ENCODE results near the gene ATP6V1B1. TPM values are rescaled to one million over a fixed set of nuclear protein-coding genes. Genes with fewer than 3 reads are reported as not detected.

Gene ATP6V1B1
- total RNA-seq, 1 donor = 0.09 TPM

DNA sequence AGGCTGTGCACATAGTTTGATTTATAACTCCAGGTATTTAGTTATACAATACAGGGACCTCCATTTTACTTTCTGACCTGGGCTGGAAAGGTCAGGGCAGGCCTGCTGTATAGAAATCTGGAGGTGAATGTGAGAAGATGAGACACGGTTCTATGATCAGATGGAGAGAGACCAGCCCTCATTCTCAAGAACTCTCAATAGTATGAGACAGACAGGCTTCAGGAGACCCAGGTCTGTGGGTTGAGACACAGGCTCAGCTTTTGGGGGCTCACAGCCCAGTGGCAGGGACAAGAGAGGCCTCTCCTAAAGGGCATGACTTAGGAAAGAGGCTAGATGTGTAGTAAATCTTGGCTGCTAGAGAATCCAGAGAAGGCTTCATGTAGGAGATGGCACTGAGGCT lies 719 bp upstream of the ATP6V1B1 start:
- H3K4me3 ChIP-seq (ENCODE audit: low read depth, low read length) = no peak overlapping the region
- DNase-seq (ENCODE audit: low read depth) = no peak
- TF ChIP-seq, protein P1, sequence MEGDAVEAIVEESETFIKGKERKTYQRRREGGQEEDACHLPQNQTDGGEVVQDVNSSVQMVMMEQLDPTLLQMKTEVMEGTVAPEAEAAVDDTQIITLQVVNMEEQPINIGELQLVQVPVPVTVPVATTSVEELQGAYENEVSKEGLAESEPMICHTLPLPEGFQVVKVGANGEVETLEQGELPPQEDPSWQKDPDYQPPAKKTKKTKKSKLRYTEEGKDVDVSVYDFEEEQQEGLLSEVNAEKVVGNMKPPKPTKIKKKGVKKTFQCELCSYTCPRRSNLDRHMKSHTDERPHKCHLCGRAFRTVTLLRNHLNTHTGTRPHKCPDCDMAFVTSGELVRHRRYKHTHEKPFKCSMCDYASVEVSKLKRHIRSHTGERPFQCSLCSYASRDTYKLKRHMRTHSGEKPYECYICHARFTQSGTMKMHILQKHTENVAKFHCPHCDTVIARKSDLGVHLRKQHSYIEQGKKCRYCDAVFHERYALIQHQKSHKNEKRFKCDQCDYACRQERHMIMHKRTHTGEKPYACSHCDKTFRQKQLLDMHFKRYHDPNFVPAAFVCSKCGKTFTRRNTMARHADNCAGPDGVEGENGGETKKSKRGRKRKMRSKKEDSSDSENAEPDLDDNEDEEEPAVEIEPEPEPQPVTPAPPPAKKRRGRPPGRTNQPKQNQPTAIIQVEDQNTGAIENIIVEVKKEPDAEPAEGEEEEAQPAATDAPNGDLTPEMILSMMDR (IDR thresholded peaks at IDR 0.05; ENCODE audit: insufficient read depth, low read length) = no peak

DNA sequence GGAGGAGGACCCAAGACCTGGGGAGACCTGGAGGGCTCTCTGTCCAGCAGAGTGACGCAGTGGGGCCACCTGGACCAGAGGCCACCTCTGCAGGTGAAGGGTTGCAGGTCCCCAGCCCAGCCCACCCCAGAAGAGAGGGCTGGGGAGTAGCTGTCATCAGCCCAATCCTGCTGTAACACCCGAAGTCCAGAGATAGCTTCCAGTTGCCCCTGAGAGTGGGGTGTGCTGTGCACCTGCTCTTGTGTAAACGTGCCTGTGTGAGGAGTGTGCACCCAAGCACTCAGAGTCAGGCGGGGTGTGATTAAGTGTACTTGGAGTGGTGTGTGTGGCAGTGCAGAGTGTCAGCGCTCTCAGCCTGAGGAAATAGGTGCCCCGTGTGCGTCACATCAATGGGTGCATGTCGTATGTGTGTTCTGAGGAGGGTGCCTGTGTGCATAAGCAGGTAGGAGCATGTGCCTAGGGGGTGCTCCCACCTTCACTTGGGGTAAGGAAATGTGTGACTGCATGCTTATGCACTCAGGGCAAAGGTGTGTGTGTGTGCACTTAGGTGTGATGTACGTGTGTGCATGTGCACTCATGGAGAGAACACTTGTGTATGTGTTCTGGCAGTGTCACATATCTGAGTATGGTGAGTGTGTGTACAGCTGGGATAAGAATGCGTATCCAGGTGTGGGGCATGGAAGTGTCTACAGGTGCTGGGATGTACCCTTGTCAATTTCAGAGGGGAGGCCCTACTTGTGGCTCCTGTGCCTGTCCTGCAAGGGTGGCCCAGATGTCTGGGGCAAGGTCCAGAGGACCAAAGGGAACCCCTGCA lies 672 bp downstream of the ATP6V1B1 start:
- no peak overlapping the region for H3K4me3 ChIP-seq (ENCODE audit: low read depth, low read length)
- DNase-seq (ENCODE audit: low read depth) = no peak
- TF ChIP-seq, protein P1 (IDR thresholded peaks at IDR 0.05; ENCODE audit: insufficient read depth, low read length) = no peak

DNA sequence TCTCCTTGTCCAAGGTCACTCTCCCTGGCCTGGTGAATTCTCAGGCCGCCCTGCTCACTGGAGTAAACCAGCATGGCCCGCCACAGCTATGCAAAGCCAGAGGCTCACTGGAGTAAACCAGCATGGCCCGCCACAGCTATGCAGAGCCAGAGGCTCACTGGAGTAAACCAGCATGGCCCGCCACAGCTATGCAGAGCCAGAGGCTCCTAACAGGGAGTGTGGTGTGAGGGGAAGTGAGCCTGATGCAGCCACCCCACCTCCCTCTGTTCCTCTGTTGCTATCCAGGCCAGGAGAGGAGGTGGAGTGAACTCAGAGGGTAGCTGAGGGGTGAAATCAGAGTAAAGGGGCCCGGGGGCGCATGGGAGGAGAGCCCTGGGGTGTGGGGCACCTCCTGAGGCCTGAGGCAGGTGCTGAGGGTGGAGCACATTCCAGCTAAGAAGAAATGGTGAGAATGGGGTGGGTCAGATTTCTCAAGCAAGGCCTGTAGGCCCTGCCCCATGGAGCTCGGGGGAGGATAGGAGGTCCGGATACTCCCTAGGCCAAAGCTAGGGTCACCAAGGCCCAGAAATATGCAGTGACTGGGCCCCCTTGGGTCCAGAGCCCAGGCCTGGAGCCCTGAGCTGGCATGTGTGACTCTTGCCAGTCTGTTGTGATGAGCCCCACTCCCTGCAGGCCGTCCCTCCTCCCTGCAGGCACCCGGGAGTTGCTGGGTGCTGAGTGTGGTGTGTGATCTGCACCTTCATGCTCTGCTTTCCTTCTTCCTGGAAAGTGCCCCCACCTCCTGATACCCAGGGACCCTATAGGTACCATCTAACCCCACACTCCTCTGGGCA lies 1.5 kb downstream of the ATP6V1B1 start:
- DNase-seq (ENCODE audit: low read depth) = no peak

DNA sequence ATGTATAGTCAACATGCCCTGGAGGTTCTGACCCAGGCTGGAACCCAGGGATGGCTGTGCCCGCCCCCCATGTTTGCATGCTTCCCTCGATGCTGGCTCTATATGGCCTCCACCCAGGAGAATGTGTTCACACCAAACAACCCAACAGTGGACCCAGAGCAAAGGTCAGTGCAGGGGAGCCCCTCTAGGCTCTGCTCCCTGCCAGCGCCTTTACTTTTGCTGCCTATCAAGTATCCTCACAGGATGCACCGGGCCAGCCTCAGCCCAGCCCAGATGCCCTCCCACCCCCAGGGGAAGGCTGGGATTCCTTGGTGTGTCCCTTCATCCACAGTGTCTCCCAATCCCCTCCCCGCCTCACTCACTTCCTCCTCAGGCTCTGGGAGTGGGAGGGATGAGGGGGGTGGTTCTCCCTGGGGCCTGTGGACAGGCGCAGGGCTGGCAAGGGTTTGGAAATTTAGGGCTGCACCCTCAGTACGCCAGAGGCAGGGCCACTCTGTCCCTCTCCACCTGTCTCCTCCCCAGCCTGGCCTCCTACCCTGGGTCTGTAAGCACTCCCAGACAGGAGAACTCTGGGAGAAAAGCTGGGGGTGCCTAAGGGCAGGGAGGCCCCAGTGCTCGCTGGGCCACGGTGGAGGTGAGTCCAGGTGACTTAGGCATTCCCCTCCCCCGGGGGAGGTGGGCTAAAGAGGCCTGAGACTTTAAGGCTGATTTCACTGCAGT lies 2.3 kb downstream of the ATP6V1B1 start:
- TF ChIP-seq, protein P1 (IDR thresholded peaks at IDR 0.05; ENCODE audit: insufficient read depth, low read length) = no peak
- no peak overlapping the region for H3K4me3 ChIP-seq (ENCODE audit: low read depth, low read length)
- DNase-seq (ENCODE audit: low read depth) = no peak

More for the DNA sequence above, 1.5 kb downstream of the ATP6V1B1 start:
- no peak overlapping the region for H3K4me3 ChIP-seq (ENCODE audit: low read depth, low read length)
- TF ChIP-seq, protein P1 (IDR thresholded peaks at IDR 0.05; ENCODE audit: insufficient read depth, low read length) = no peak

DNA sequence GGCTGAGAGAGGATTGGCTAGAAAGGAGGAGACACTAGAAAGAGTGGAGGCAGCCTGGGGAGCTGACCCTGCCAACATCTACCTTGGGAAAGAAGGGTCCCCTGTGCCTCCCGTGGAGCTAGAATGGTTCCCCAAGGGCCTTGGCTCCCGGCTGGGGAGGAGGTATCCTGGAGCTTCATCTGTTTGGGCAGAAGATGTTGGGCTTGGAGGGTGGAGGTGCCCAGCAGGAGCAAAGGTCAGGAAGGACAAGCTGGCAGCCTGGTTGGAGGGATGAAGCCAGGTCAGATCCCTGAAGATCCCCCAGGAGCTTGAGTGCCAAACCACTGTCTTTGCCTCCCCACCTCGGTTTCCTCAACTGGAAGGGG lies 2.9 kb downstream of the ATP6V1B1 start:
- H3K4me3 ChIP-seq (ENCODE audit: low read depth, low read length) = no peak overlapping the region
- no peak for DNase-seq (ENCODE audit: low read depth)
- TF ChIP-seq, protein P1 (IDR thresholded peaks at IDR 0.05; ENCODE audit: insufficient read depth, low read length) = no peak

DNA sequence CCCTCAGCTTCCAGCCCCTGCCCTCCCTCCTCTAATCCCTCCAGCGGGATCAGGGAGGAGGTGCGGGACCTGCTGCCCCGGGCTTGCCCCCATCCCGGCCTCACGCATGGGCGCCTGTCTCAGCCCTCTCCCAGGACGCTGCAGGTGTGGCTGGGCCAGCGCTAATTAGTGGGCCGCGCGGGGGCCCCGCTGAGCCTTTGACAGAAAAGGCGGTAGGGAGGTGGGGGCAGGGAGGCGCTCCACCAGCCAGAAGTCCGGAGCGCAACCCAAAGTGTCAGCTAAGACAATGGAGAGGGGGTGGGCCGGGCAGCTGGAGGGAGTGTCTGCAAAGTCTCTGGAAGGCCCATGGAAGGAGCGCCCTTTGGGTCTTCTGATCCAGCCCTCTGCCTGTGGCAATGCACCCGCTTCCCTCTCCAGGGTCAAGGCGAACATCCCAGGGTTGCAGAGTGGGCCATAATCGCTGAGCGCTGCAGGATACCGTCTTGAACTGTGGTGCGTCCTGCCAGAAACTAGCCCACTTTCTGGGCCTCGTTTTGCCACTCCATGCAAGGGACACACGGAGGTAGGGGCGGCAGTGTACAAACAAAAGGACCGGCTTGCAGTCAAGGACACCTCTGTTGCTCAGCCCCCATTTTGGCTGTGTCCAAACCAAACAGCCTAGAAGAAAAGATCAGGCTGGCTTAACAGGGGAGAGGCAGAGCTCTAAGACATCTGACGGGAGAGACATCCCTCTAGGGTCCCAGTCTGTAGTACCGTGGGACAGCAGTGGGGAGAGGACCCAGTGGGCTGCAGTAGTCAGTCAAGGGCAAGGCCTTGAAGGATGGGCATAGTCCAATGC lies 3.5 kb downstream of the ATP6V1B1 start:
- no peak overlapping the region for H3K4me3 ChIP-seq (ENCODE audit: low read depth, low read length)
- DNase-seq (ENCODE audit: low read depth) = no peak
- TF ChIP-seq, protein P1 (IDR thresholded peaks at IDR 0.05; ENCODE audit: insufficient read depth, low read length) = no peak

All from fibroblast of the aortic adventitia (primary cell).